GM23338 (cell line): ENCODE measurements around the gene CYTH1. TPM values are rescaled to one million over a fixed set of nuclear protein-coding genes. Genes with fewer than 3 reads are reported as not detected.

ENCODE experiments used
- ATAC-seq: fragments of 200-7000 bp; cut with Tn5 transposase; 3 replicates; pipeline ENCODE4 v1.9.1; 2020
- DNase-seq: peaks from one replicate; pipeline ENCODE4 v3.0.0-alpha.2; 2015; ENCODE audit warnings: low spot score
- H2AFZ ChIP-seq: fragments of 200-600 bp; sonication (generic); 2 replicates; pipeline ENCODE4 v1.8.0; 2016; ENCODE audit warnings: antibody characterized with exemption, mild to moderate bottlenecking, moderate library complexity
- H3F3A ChIP-seq: fragments of 200-600 bp; sonication (generic); replicated peaks from 2 replicates; pipeline ENCODE4 v1.8.0; 2017; ENCODE audit warnings: antibody characterized with exemption, mixed run types, low read depth
- H3K27ac ChIP-seq: fragments of 200-600 bp; sonication (generic); 2 replicates; pipeline ENCODE4 v1.6.1; 2016; ENCODE audit warnings: low read depth
- H3K27me3 ChIP-seq: fragments of 200-600 bp; sonication (generic); 2 replicates; pipeline ENCODE4 v1.8.0; 2016; ENCODE audit warnings: mild to moderate bottlenecking, mixed run types, moderate library complexity; ENCODE audit not compliant: insufficient read depth
- H3K36me3 ChIP-seq: fragments of 200-600 bp; sonication (generic); 2 replicates; pipeline ENCODE4 v1.8.0; 2016; ENCODE audit warnings: mild to moderate bottlenecking; ENCODE audit not compliant: insufficient read depth
- H3K4me1 ChIP-seq: fragments of 200-600 bp; sonication (generic); 2 replicates; pipeline ENCODE4 v1.8.0; 2016; ENCODE audit warnings: mild to moderate bottlenecking, moderate library complexity; ENCODE audit not compliant: insufficient read depth
- H3K4me2 ChIP-seq: fragments of 200-600 bp; sonication (generic); 2 replicates; pipeline ENCODE4 v1.7.1; 2017; ENCODE audit warnings: mixed run types
- H3K4me3 ChIP-seq: fragments of 200-600 bp; sonication (generic); 2 replicates; pipeline ENCODE4 v1.6.1; 2016; ENCODE audit warnings: mixed run types
- H3K79me2 ChIP-seq: fragments of 200-600 bp; sonication (generic); replicated peaks from 2 replicates; pipeline ENCODE4 v1.8.0; 2017; ENCODE audit warnings: mild to moderate bottlenecking; ENCODE audit not compliant: insufficient read depth
- H3K9me2 ChIP-seq: fragments of 200-600 bp; sonication (generic); 2 replicates; pipeline ENCODE4 v1.8.0; 2017; ENCODE audit not compliant: insufficient read depth
- H4K20me1 ChIP-seq: fragments of 200-600 bp; sonication (generic); replicated peaks from 2 replicates; pipeline ENCODE4 v1.8.0; 2017; ENCODE audit warnings: mild to moderate bottlenecking; ENCODE audit not compliant: insufficient read depth
- H3K27ac Mint-ChIP-seq: 2 replicates; pipeline ENCODE4 v1.8.0; 2020; ENCODE audit warnings: inconsistent platforms, mild to moderate bottlenecking, moderate library complexity, mixed read lengths
- H3K27me3 Mint-ChIP-seq: 3 replicates; pipeline ENCODE4 v1.8.0; 2022; ENCODE audit warnings: low read depth, mild to moderate bottlenecking, moderate library complexity, mixed read lengths, inconsistent platforms; ENCODE audit not compliant: insufficient read depth, poor library complexity
- H3K36me3 Mint-ChIP-seq: 3 replicates; pipeline ENCODE4 v1.8.0; 2021; ENCODE audit warnings: low read depth, mild to moderate bottlenecking, inconsistent platforms, moderate library complexity, mixed read lengths
- H3K4me1 Mint-ChIP-seq: 3 replicates; pipeline ENCODE4 v1.8.0; 2020; ENCODE audit warnings: mild to moderate bottlenecking, inconsistent platforms, mixed read lengths
- H3K4me3 Mint-ChIP-seq: 3 replicates; pipeline ENCODE4 v1.8.0; 2021; ENCODE audit warnings: moderate library complexity, mild to moderate bottlenecking, inconsistent platforms, mixed read lengths
- H3K9me3 Mint-ChIP-seq: 3 replicates; pipeline ENCODE4 v1.8.0; 2020; ENCODE audit warnings: moderate library complexity, mild to moderate bottlenecking, inconsistent platforms, mixed read lengths
- CREB1 ChIP-seq: fragments of 250-450 bp; sonication (Bioruptor Pico); IDR thresholded peaks from 2 replicates; pipeline ENCODE4 v1.5.0; 2020; ENCODE audit warnings: low read depth, mild to moderate bottlenecking, moderate library complexity
- CTCF ChIP-seq, 2 experiments: fragments of 200-600 bp in 1 of 2; sonication (generic) in 1 of 2; conservative IDR thresholded peaks; 2 replicates each; pipeline versions ENCODE4 v1.5.1 to v1.6.1; 2016 to 2017; ENCODE audit warnings: antibody characterized with exemption in 2 of 2, low read depth in 2 of 2, mild to moderate bottlenecking in 2 of 2, moderate library complexity in 1 of 2
- ETS1 ChIP-seq: IDR thresholded peaks from 2 replicates; pipeline ENCODE4 v1.6.1; 2016; ENCODE audit warnings: antibody characterized with exemption
- EZH2 ChIP-seq: fragments of 200-600 bp; sonication (generic); IDR thresholded peaks from one replicate; pipeline ENCODE4 v1.8.0; 2017; ENCODE audit warnings: antibody characterized with exemption, mild to moderate bottlenecking, low read depth; ENCODE audit not compliant: unreplicated experiment
- EZH2phosphoT487 ChIP-seq: fragments of 200-600 bp; sonication (generic); IDR thresholded peaks from one replicate; pipeline ENCODE4 v1.8.1; 2018; ENCODE audit warnings: antibody characterized with exemption; ENCODE audit not compliant: unreplicated experiment
- JUNB ChIP-seq: IDR thresholded peaks from one replicate; pipeline ENCODE4 v1.6.1; 2016; ENCODE audit warnings: antibody characterized with exemption; ENCODE audit not compliant: unreplicated experiment
- NANOG ChIP-seq: IDR thresholded peaks from 2 replicates; pipeline ENCODE4 v1.6.1; 2016; ENCODE audit warnings: antibody characterized with exemption, borderline replicate concordance
- POLR2AphosphoS5 ChIP-seq: IDR thresholded peaks from 2 replicates; pipeline ENCODE4 v1.6.1; 2016; ENCODE audit warnings: antibody characterized with exemption, low read depth
- STAT1 ChIP-seq: IDR thresholded peaks from one replicate; pipeline ENCODE4 v1.6.1; 2016; ENCODE audit warnings: antibody characterized with exemption; ENCODE audit not compliant: unreplicated experiment
- ZNF114 ChIP-seq: fragments of 250-450 bp; sonication (Bioruptor Pico); IDR thresholded peaks from 2 replicates; pipeline ENCODE4 v1.5.0; 2020; ENCODE audit warnings: mild to moderate bottlenecking, moderate library complexity
- ZNF331 ChIP-seq: fragments of 250-450 bp; sonication (Bioruptor Pico); IDR thresholded peaks from 2 replicates; pipeline ENCODE4 v1.5.0; 2020; ENCODE audit warnings: low read depth, mild to moderate bottlenecking, moderate library complexity
- ZNF462 ChIP-seq: fragments of 250-450 bp; sonication (Bioruptor Pico); IDR thresholded peaks from 2 replicates; pipeline ENCODE4 v1.5.0; 2020; ENCODE audit warnings: mild to moderate bottlenecking, moderate library complexity
- polyA plus RNA-seq: library from polyadenylated mRNA; unstranded; fragments of >200 nt; fragmentation: Nextera tagmentation; extraction: Ambion mirVana; gene quantifications from 2 replicates; pipeline ENCODE4 v1.2.1, GENCODE V29; 2016
- total RNA-seq: library from RNA; depleted of rRNA; stranded (reverse); fragments of >200 nt; shearing (Covaris generic); gene quantifications from 2 replicates; pipeline ENCODE4 v1.2.3, GENCODE V29; 2014
- TF ChIP-seq, protein P1 (sequence below): IDR thresholded peaks from one replicate; pipeline ENCODE4 v1.6.1; 2018; ENCODE audit warnings: antibody characterized with exemption; ENCODE audit not compliant: unreplicated experiment

CYTH1 gene
- total and polyA plus RNA-seq, 2 experiments from 2014 or later = 13.8 to 14.5 TPM

DNA sequence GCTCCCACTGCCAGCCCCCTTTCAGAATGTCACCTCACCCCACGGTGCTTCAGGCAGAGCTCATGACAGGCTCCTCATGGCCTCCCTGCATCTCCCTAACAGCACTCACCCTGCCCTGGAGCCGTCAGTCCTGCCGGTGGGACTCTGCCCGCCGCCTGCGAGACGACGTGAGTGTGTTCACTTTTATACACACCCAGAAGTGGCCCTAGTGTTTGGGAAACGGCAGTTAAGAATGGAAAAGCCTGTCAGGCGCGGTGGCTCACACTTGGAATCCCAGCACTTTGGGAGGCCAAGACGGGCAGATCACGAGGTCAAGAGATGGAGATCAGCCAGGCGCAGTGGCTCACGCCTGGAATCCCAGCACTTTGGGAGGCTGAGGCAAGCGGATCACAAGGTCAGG lies 12.3 kb upstream of the CYTH1 start:
- H3K27me3 ChIP-seq = no peaks in the 10 kb centered on the region
- Mint-ChIP-seq H3K4me1 (peaks cover 3% of the 10 kb centered on the region; the same call in 2 of the 3 replicates), H3K27ac (no peak overlapping the region), H3K9me3 (no peaks in the 10 kb centered on the region), H3K27me3 (peaks cover 3% of the 10 kb centered on the region), H3K4me3 (no peak overlapping the region), H3K36me3 (peaks cover 60% of the 10 kb centered on the region)
- DNase-seq (no peak), ATAC-seq (no peak)
- H3K4me3 ChIP-seq = no peak overlapping the region
- no peaks in the 10 kb centered on the region; the same call in 1 of the 2 replicates for H4K20me1 ChIP-seq
- TF ChIP-seq EZH2phosphoT487 = no peak
- no peak for TF ChIP-seq STAT1
- TF ChIP-seq ZNF462 (CRISPR knock-in tag) = no peak
- TF ChIP-seq NANOG = no peak
- no peak for TF ChIP-seq EZH2
- no peak for TF ChIP-seq CREB1
- TF ChIP-seq, protein P1, sequence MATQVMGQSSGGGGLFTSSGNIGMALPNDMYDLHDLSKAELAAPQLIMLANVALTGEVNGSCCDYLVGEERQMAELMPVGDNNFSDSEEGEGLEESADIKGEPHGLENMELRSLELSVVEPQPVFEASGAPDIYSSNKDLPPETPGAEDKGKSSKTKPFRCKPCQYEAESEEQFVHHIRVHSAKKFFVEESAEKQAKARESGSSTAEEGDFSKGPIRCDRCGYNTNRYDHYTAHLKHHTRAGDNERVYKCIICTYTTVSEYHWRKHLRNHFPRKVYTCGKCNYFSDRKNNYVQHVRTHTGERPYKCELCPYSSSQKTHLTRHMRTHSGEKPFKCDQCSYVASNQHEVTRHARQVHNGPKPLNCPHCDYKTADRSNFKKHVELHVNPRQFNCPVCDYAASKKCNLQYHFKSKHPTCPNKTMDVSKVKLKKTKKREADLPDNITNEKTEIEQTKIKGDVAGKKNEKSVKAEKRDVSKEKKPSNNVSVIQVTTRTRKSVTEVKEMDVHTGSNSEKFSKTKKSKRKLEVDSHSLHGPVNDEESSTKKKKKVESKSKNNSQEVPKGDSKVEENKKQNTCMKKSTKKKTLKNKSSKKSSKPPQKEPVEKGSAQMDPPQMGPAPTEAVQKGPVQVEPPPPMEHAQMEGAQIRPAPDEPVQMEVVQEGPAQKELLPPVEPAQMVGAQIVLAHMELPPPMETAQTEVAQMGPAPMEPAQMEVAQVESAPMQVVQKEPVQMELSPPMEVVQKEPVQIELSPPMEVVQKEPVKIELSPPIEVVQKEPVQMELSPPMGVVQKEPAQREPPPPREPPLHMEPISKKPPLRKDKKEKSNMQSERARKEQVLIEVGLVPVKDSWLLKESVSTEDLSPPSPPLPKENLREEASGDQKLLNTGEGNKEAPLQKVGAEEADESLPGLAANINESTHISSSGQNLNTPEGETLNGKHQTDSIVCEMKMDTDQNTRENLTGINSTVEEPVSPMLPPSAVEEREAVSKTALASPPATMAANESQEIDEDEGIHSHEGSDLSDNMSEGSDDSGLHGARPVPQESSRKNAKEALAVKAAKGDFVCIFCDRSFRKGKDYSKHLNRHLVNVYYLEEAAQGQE = no peak
- TF ChIP-seq CTCF (conservative IDR thresholded peaks at IDR 0.05; ENCODE audit: low read depth in 2 of 2) = no peak
- no peak for TF ChIP-seq ETS1
- no peak for TF ChIP-seq JUNB
- no peak for TF ChIP-seq ZNF331 (CRISPR knock-in tag)
- TF ChIP-seq ZNF114 = no peak
- TF ChIP-seq POLR2AphosphoS5 = no peak
- H3K4me2 ChIP-seq = no peak overlapping the region
- H3K9me2 ChIP-seq = no peaks in the 10 kb centered on the region
- H3F3A ChIP-seq = no peaks in the 10 kb centered on the region
- peaks cover 23% of the 10 kb centered on the region; the same call in 1 of the 2 replicates for H3K36me3 ChIP-seq
- no peaks in the 10 kb centered on the region for H3K79me2 ChIP-seq
- no peaks in the 10 kb centered on the region for H3K4me1 ChIP-seq
- H2AFZ ChIP-seq = no peak overlapping the region
- no peak overlapping the region for H3K27ac ChIP-seq
